ENCODE results near the gene ST6GALNAC6.
"Not testable (repeated sequence)": the region's sequence is repeated elsewhere in the genome, so short reads cannot be mapped to it uniquely, and the experiment has no call there.

ST6GALNAC6 gene

DNA sequence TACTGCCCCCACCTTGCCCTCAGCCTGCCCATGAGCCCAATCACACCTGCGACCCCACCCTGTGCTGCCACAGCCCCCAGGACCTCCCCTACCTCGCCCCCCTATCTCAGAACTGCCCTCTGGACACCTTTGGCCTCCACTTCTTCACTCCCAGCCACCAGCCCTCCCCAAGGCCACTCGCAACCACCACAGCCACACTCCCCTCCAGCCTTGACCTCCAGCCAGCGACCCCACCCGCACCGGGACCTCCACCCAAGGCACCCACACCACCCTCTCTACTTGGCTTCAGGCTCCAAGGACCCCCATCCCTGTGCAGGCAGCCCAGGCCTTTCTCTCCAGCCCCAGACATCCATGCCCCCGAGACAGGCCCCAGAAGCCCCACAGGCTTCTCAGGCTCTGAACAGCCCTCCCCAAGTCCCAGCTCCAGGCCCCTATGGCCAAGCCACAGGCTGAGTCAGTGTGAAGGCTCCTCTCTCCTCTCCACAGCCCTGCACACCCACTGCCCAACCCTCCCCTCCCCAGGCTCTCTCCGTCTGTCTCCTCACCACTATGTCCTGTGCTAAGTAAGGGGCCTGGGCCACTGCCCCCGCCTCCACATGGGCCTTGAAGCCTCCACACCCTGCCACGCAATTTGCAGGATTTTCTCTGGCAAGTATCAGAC is 24.0 kb downstream of the ST6GALNAC6 start:
- DNase-seq (ENCODE audit: insufficient read length, low spot score) (no peak), FAIRE-seq (no peak)

DNA sequence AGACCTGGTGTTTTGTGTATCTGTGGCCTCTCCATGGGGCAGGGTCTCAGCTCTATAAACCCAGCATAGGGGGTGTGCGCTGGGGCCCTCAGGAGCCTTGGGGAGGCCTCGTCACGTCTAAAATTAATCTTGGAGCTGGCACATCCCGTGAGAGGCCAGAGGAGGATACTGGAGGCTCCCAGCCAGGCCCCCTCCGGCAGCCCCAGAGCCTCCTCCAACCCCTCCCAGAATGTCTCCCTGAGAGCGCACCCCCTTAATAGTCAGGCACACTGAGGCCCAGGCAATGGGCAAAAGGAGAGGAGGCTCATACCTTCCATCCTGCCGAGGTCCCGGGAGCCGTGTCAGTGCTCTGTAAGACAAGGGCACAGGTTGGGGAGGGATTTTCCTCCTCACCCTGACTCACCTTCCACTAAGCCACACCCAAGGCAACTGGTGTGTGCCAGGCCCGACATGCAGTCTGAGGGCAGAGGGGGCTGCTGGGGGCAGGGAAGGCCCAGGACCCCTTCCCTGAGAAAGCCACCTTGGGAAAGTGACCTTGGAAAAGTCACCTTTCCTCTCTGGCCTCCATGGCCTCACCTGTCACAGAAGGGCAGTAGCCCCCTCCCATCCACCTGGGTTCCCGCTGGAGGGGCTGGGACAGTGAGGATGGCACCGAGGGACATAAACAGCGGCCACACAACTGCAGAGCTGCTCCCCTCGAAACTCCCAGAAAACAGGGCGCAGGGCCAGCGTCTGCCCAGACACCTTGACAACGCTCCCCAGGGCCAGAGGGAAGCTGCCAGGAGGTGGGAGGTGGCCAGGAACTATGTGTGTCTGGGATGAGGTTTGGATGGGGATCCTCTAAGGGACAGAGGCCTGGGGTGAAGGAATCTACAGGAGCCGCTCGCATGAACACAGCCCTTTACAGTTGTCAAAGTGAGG is 24.8 kb downstream of the ST6GALNAC6 start:
- no peak for FAIRE-seq
- DNase-seq (ENCODE audit: insufficient read length, low spot score): no peak

DNA sequence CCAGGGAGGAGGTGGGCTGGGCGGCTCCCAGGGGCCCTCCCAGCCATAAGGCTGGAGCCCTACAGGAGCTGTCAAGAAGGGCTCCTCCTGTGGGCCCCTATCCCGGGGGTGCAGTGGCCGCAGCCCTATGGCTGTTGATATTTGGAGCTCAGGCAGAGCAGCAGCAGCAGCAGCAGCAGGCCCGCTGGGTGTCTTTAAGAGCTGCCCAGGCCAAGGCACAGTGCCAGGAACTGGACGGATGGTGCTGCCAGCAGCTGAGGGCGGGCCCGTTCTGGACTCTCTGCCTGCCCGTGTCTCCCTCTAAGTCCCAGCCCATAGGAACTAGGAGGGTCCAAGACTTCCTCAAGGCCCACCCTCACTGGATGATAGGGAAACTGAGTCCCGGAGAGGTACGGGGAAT is 25.5 kb downstream of the ST6GALNAC6 start:
- no peak for DNase-seq (ENCODE audit: insufficient read length, low spot score)
- FAIRE-seq: no peak

DNA sequence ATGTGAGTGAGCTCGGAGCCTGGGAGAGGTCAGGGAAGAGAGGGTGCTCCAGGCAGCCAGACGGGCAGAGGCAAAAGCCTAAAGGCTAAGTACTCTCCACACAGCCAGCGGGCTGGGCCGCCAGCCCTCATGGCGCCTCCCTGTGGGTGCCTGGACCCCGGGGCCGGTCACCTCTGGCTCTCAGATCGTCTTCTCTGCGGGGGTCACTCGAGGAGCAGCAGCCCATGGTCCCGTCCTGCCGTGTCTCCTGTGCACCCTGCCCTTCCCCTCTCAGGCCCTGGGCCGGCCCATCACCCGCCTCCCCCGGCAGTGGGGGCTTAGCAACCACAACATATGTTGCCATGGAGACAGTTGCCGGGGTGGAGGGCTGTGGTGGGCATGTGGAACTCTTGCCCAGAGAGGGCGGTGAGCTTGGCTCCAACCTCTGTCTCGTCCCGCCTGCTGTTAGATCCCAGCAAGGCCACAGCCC is 26.1 kb downstream of the ST6GALNAC6 start:
- no peak for FAIRE-seq
- DNase-seq (ENCODE audit: insufficient read length, low spot score): no peak

DNA sequence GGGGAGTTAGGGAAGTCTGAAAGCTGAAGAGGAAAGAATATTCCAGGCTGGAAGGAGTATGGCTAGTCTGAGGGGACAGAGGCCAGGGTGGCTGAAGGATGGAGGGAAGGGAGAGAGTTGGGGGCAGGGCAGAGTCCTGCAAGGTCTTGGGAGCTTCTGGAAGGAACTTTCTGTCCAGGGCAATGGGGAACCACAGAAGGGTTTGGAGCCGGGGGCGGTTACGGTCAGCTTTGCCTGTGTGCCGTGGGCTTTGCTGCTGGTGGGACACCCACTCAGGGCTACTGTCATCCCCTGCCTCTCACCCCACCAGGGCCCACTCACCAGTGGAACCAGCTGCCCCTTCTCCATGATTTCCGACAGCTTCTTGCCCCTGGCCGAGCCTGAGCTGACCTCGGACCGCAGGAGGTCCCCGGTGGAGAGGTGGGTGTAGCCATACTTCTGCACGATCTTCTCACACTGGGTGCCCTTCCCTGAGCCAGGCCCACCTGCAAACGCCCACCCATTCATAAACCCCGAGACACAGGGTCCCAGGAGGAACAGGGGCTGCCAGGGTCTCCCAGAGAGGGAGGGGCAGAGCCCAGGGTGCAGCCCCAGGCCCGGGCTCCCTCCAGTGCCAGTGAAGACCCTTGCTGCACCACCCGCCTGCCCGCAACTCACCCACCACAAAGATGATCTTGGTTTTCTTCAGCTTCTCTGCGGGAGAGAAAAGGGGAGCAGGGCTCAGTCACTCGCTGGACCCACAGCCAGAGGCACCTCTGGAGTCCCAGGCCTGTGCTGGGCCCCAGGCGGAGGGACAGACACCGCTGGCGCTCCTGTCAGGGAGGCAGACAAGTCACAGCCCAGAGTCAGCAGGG is 26.8 kb downstream of the ST6GALNAC6 start:
- FAIRE-seq: no peak
- DNase-seq (ENCODE audit: insufficient read length, low spot score): no peak

DNA sequence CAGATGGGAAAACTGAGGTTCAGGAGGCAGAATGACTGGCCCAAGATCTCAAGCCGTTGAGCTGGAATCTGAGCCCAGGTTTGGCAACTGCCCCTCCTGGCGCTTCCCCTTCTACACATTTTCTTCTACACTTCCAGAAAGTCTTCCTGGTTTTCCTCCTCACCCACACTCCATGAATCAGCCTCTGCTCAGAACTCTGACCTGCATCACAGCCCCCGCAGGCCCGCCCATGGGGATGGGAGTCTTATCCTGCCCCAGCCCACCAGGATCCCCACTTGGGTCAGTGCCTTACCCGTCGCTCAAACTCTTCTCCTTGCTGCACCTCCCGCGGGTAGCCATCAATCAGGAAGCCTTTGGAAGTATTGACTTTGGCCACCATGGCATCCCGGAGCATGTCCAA is 27.9 kb downstream of the ST6GALNAC6 start:
- no peak for DNase-seq (ENCODE audit: insufficient read length, low spot score)
- no peak for FAIRE-seq

DNA sequence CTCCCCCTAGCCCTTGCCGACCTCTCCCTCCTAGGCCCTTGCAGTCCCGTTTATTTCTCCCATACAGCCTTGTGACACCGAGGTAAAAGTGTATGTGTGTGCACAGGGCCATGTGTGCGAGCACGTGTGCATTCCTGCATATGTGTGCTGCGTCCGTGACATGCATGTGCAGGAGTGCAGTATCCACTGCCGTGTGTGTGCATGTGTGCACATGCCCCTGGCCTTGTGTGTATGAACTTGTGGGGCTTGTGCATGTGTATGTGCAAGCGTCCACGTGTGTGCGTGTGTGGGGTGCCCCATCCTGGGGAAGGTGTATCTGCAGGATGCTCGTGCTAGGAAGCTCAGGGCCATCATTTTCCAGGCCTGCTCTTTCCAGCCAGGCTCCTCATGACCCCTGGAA is 28.5 kb downstream of the ST6GALNAC6 start:
- no peak for FAIRE-seq

DNA sequence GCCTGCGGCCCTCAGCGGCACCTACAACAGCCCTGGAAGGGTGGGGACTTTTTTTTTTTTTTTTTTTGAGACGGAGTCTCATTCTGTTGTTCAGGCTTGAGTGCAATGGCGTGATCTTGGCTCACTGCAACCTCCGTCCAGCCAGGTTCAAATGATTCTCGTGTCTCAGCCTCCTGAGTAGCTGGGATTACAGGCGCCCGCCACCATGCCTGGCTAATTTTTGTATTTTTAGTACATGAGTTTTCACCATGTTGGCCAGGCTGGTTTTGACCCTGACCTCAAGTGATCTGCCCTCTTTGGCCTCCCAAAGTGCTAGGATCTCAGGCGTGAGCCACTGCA is 29.3 kb downstream of the ST6GALNAC6 start:
- not testable (repeated sequence) for FAIRE-seq; DNase-seq (ENCODE audit: insufficient read length, low spot score)

More for the DNA sequence above, 28.5 kb downstream of the ST6GALNAC6 start:
- no peak for DNase-seq (ENCODE audit: insufficient read length, low spot score)

DNA sequence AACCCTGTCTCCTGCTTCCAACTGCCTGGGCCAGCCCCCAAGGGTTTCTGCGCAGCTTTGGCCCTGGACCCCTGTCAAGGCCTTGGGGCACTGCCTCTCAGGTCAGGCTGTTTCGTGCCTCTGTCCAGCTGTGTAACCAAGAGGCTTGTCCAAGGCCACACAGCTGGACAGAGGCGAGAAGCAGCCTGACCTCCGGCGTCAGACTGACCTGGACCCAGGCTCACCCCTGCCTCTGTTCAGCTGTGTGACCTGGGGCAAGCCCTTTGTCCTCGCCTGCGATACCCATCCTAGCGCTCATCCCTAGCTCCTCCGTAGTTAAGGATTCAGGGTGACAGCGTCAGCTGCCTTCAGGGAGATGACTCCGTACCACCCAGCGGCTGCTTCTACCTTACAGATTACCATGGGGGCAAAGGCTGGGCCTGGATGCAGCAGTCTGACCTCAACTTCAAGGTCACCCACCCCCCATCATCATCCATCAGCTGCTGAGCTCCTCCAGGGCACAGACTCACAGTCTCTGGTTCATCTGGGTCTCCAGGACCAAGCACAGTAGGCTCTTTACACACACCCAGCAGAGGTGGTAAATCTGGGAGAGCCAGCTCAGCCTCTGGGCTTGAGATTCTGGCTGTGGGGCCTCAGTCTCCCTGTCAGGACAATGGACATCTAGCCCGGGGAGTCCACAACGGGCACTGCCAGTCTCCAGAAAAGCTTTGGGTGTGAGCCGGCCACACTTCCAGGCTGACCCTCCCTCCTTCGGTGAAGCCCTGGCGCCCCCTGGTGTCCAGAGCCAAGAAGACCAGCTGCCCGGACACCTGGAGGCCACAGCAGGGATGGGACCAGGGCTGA is 29.9 kb downstream of the ST6GALNAC6 start:
- FAIRE-seq (peak; percentile 16), DNase-seq (ENCODE audit: insufficient read length, low spot score) (peak; percentile 86)

DNA sequence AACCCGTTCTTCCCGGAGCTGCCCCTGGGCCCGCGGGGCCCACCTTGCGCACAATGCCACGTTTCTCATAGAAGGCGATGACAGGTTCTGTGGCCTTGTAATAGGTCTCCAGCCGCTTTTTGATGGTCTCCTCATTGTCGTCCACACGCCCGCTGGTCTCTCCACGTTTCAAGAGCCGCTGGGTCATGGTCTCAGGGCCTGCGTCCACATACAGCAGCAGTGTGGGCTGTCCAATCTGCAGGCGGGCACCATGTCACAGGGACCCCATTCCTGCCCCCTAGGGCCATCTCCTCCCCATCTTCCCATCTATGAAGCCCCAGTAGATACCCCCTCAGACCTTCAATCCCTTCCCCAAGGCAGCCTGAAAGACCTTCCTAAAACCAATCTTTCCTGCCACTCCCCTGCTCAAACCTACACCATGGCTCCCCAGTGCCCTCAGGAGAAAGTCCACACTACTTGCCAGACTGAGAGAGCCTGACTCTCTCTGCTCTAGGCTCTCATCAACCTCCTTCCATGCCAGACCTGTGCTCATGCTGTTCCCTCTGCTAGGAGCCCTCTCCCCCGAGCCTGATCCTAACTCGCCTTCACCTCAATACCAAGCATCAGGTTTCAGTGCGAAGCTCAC is 31.0 kb downstream of the ST6GALNAC6 start:
- FAIRE-seq (no peak), DNase-seq (ENCODE audit: insufficient read length, low spot score) (no peak)

DNA sequence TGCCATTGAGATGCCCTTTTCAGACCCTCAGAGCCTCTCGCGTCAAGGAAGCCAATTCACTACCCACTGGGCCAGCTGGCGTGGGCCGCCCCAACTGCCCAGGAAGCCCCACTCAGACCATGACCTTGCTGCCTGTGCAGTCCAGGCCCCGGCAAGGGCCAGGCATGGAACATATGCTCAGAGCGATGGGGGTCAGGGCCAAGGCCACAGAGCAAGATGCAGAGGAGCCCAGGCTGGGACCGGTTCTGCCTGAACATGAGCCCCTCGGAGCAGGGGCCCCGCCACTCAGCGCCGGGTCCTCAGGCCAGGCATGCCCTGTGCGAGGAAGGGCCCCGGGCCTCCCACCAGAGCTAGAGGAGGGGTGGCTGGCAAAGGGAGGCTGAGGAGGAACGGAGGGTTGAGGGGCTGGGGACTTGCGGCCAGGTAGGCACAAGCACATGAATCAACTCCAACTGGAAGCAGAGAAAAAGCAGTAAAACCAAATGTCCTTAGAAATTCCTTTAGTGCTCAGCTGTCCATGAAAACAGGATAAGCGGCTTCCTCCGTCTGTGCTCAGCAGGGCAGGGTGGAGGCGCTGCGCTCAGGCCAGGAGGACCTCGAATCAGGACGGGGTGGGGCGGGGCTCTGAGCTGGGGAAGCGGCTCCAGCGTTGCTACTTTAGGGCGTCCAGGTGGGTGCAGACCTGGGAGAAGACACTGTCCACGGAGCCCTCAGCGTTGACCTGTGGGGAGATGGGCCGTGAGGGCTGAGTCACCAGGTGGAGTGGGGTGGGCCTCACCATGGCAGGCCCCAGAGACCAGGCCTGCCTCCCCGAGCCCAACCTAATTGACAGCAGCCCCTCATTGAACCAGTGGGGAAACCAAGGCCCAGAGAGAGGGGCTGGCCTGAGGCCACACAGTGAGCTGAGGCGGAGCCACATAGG is 31.8 kb downstream of the ST6GALNAC6 start:
- DNase-seq (ENCODE audit: insufficient read length, low spot score): no peak
- no peak for FAIRE-seq

DNA sequence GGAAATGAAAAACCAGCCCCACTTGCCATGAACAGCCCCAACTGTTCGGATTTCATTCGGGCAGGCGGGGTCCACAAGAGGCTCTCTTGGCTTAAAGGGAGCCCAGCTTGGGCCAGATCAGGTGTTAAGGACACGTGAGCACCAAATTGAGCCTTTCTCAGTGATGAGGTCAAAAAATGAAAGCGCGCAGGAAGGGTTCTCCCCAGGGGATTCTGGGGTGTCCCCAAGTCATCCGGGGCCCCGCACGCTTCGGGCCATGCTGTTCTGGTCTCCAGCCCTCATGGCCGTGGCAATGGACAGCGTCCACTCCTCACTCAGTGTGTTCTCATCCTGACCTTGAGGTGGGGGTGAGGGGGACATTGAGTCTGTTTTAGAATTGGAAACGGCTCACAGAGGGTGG is 32.9 kb downstream of the ST6GALNAC6 start:
- FAIRE-seq (no peak), DNase-seq (ENCODE audit: insufficient read length, low spot score) (no peak)

DNA sequence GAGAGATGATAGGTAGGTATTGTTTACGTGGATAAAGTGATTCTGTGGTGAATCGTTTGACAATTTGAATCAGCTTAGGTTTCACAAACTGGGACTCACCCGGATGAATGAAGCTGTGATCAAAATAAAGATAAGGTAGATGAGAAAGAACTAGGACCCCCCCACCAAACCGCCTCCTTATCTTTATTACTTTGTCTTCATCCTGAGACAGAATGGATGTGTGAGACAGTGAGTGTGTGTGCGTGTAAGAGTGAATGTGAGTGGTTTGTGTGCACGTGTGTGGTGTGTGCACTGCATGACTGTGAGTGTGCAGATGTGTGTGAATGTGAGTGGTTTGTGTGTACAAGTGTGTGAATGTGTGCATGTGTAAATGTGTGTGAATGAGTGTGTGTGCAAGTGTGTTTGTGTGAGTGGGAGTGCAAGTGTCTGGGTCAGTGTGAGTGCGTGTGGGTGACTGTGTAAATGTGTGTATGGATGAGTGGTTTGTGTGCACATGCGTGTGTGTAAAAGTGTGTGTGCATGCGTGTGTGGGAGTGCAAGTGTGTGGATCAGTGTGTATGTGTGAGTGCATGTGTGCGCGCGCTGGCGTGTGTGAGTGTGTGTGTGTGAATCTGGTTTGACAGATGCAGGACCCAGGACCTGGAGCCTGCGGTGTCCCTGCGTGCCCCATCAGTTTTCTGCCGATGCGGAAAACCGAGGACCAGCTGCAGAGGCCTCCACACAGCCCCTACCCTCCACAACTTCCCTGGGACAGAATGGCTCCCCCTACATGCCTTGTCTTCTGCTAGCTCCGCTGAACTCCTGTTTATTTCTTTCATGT is 33.5 kb downstream of the ST6GALNAC6 start:
- FAIRE-seq (no peak), DNase-seq (ENCODE audit: insufficient read length, low spot score) (no peak)

DNA sequence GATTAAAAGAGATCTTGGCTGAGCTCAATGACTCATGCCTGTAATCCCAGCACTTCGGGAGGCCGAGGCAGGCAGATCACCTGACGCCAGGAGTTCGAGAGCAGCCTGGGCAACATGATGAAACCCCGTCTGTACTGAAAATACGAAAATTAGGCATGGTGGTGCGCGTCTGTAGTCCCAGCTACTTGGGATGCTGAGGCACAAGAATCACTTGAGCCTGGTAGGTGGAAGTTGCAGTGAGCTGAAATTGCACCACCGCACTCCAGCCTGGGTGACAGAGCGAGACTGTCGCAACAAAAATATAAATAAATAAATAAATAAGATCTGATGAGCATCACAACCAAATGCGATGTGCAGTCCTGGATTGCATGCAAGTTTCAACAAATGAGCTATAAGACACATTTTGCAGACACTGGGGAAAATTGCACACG is 36.2 kb downstream of the ST6GALNAC6 start:
- no peak for FAIRE-seq

DNA sequence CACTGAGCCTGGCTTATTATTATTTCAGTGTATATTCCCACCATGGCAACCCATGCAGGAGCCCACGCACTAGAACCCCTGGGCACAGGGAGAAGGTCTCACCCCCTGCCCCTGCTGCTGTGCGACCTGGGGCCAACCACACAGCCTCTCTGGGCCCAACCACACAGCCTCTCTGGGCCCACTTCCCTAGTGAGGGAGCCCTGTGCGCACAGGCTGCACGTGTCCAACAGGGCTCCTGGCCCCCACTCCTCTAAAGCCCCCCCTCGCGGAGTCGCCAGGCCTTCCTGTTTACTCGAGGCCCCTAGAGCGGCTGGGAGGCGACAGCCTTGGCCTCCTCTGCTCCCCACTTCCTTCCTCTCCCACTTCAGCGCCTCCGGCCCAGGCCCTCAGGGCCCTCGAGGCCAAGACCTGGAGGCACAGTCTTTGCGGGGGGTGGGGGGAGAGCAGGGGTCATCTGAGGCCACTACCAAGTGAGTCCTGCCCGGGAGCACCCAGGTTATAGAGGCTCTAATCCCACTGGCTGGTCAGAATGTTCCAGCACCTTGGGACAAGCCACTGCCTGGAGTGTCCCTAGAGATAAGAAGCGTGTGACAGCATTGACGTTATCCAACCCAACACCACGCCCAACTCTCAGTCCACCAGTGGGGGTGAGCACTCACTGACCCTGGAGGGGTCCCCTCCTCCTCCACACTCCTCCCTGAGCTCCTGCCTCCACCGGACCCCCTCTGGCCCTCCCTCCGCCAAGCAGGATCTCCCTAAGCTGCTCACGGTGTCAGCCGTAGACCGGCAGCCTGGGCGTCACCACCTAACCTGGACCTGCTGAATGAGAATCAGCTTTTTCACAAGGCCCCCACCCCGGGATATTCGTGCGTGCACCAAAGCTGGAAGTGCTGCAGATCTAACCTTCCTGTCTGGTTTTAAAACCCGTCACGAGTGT is 37.1 kb downstream of the ST6GALNAC6 start:
- DNase-seq (ENCODE audit: insufficient read length, low spot score): no peak
- FAIRE-seq: no peak

More for the DNA sequence above, 36.2 kb downstream of the ST6GALNAC6 start:
- DNase-seq (ENCODE audit: insufficient read length, low spot score): no peak

DNA sequence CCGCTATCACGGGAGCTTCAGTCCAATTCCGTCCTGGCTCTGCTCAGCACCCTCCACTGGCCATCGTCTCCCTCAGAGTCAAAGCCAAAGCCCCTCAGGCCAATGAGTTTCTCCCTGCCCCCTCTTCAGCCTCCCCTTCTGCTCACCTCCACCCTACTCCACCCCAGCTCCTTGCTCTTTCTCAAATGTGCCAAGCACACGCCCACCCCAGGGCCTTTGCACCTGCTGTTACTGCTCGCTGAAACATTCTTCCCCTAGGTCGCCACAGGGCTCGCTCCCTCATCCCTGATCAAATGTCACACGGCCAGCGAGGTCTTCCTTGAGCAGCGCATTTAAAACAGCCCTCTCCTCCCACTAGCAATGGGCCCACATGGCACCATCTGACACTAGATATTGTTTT is 38.6 kb downstream of the ST6GALNAC6 start:
- no peak for FAIRE-seq

DNA sequence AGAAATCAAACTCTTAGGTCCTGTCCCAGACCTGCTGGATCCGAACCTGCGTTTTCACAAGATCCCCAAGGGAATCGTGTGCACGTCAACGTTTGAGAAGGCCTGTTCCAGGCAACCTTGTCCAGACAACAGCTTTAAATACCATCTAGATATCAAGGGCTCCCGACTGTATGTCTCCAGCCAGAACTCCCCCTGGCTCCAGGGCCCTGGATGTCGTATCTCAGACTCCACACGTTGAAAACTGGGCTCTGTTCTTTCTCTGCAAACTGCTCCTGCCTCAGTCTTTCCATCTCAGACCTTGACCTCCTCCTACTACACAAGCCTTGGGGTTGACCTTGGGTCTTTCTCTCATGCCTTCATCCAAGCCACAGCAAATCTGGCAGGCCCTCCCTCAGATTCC is 39.1 kb downstream of the ST6GALNAC6 start:
- DNase-seq (ENCODE audit: insufficient read length, low spot score): no peak
- no peak for FAIRE-seq

More for the DNA sequence above, 38.6 kb downstream of the ST6GALNAC6 start:
- DNase-seq (ENCODE audit: insufficient read length, low spot score): no peak
